HL-60 (cell line): ENCODE data around the gene NUBPL.

Experiments used
- CTCF ChIP-seq: IDR thresholded peaks from one replicate; pipeline ENCODE4 v1.5.1; 2011; ENCODE audit warnings: low read length, control low read depth, inconsistent platforms; ENCODE audit not compliant: insufficient read depth
- GABPA ChIP-seq: IDR thresholded peaks from 2 replicates; pipeline ENCODE4 v1.6.1; 2012; ENCODE audit warnings: low read depth

DNA sequence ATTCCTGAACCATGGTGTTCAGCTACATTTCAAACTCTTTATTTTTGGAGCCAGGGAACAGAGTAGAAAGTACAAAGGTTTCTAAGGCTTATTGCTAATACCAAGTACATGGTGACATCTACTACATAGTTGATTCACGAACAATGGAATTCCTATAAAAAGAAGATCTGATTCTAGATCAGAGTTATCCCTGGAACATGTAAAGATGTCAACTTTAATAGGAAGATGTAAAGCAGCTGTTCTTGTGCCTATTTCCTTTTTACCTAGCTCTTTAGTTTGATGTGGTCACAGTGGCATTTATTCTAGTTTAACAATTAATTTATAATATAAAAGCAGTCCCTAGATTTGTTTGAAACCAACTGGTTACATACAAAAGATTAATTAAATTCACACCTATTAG lies 99.5 kb downstream of the NUBPL start:
- TF ChIP-seq CTCF (no peak), GABPA (no peak)
